GM23338 (cell line): ENCODE results near the gene IRF1. TPM values are rescaled to one million over a fixed set of nuclear protein-coding genes. Genes with fewer than 3 reads are reported as not detected.

ENCODE experiments used
- ATAC-seq: fragments of 200-7000 bp; cut with Tn5 transposase; 3 replicates; pipeline ENCODE4 v1.9.1; 2020
- DNase-seq: peaks from one replicate; pipeline ENCODE4 v3.0.0-alpha.2; 2015; ENCODE audit warnings: low spot score
- H2AFZ ChIP-seq: fragments of 200-600 bp; sonication (generic); 2 replicates; pipeline ENCODE4 v1.8.0; 2016; ENCODE audit warnings: antibody characterized with exemption, mild to moderate bottlenecking, moderate library complexity
- H3F3A ChIP-seq: fragments of 200-600 bp; sonication (generic); replicated peaks from 2 replicates; pipeline ENCODE4 v1.8.0; 2017; ENCODE audit warnings: antibody characterized with exemption, mixed run types, low read depth
- H3K27ac ChIP-seq: fragments of 200-600 bp; sonication (generic); 2 replicates; pipeline ENCODE4 v1.6.1; 2016; ENCODE audit warnings: low read depth
- H3K27me3 ChIP-seq: fragments of 200-600 bp; sonication (generic); 2 replicates; pipeline ENCODE4 v1.8.0; 2016; ENCODE audit warnings: mild to moderate bottlenecking, mixed run types, moderate library complexity; ENCODE audit not compliant: insufficient read depth
- H3K36me3 ChIP-seq: fragments of 200-600 bp; sonication (generic); 2 replicates; pipeline ENCODE4 v1.8.0; 2016; ENCODE audit warnings: mild to moderate bottlenecking; ENCODE audit not compliant: insufficient read depth
- H3K4me1 ChIP-seq: fragments of 200-600 bp; sonication (generic); 2 replicates; pipeline ENCODE4 v1.8.0; 2016; ENCODE audit warnings: mild to moderate bottlenecking, moderate library complexity; ENCODE audit not compliant: insufficient read depth
- H3K4me2 ChIP-seq: fragments of 200-600 bp; sonication (generic); 2 replicates; pipeline ENCODE4 v1.7.1; 2017; ENCODE audit warnings: mixed run types
- H3K4me3 ChIP-seq: fragments of 200-600 bp; sonication (generic); 2 replicates; pipeline ENCODE4 v1.6.1; 2016; ENCODE audit warnings: mixed run types
- H3K79me2 ChIP-seq: fragments of 200-600 bp; sonication (generic); replicated peaks from 2 replicates; pipeline ENCODE4 v1.8.0; 2017; ENCODE audit warnings: mild to moderate bottlenecking; ENCODE audit not compliant: insufficient read depth
- H3K9me2 ChIP-seq: fragments of 200-600 bp; sonication (generic); 2 replicates; pipeline ENCODE4 v1.8.0; 2017; ENCODE audit not compliant: insufficient read depth
- H4K20me1 ChIP-seq: fragments of 200-600 bp; sonication (generic); replicated peaks from 2 replicates; pipeline ENCODE4 v1.8.0; 2017; ENCODE audit warnings: mild to moderate bottlenecking; ENCODE audit not compliant: insufficient read depth
- H3K27ac Mint-ChIP-seq: 2 replicates; pipeline ENCODE4 v1.8.0; 2020; ENCODE audit warnings: inconsistent platforms, mild to moderate bottlenecking, moderate library complexity, mixed read lengths
- H3K27me3 Mint-ChIP-seq: 3 replicates; pipeline ENCODE4 v1.8.0; 2022; ENCODE audit warnings: low read depth, mild to moderate bottlenecking, moderate library complexity, mixed read lengths, inconsistent platforms; ENCODE audit not compliant: insufficient read depth, poor library complexity
- H3K36me3 Mint-ChIP-seq: 3 replicates; pipeline ENCODE4 v1.8.0; 2021; ENCODE audit warnings: low read depth, mild to moderate bottlenecking, inconsistent platforms, moderate library complexity, mixed read lengths
- H3K4me1 Mint-ChIP-seq: 3 replicates; pipeline ENCODE4 v1.8.0; 2020; ENCODE audit warnings: mild to moderate bottlenecking, inconsistent platforms, mixed read lengths
- H3K4me3 Mint-ChIP-seq: 3 replicates; pipeline ENCODE4 v1.8.0; 2021; ENCODE audit warnings: moderate library complexity, mild to moderate bottlenecking, inconsistent platforms, mixed read lengths
- H3K9me3 Mint-ChIP-seq: 3 replicates; pipeline ENCODE4 v1.8.0; 2020; ENCODE audit warnings: moderate library complexity, mild to moderate bottlenecking, inconsistent platforms, mixed read lengths
- CREB1 ChIP-seq: fragments of 250-450 bp; sonication (Bioruptor Pico); IDR thresholded peaks from 2 replicates; pipeline ENCODE4 v1.5.0; 2020; ENCODE audit warnings: low read depth, mild to moderate bottlenecking, moderate library complexity
- ETS1 ChIP-seq: IDR thresholded peaks from 2 replicates; pipeline ENCODE4 v1.6.1; 2016; ENCODE audit warnings: antibody characterized with exemption
- EZH2 ChIP-seq: fragments of 200-600 bp; sonication (generic); IDR thresholded peaks from one replicate; pipeline ENCODE4 v1.8.0; 2017; ENCODE audit warnings: antibody characterized with exemption, mild to moderate bottlenecking, low read depth; ENCODE audit not compliant: unreplicated experiment
- EZH2phosphoT487 ChIP-seq: fragments of 200-600 bp; sonication (generic); IDR thresholded peaks from one replicate; pipeline ENCODE4 v1.8.1; 2018; ENCODE audit warnings: antibody characterized with exemption; ENCODE audit not compliant: unreplicated experiment
- JUNB ChIP-seq: IDR thresholded peaks from one replicate; pipeline ENCODE4 v1.6.1; 2016; ENCODE audit warnings: antibody characterized with exemption; ENCODE audit not compliant: unreplicated experiment
- NANOG ChIP-seq: IDR thresholded peaks from 2 replicates; pipeline ENCODE4 v1.6.1; 2016; ENCODE audit warnings: antibody characterized with exemption, borderline replicate concordance
- POLR2AphosphoS5 ChIP-seq: IDR thresholded peaks from 2 replicates; pipeline ENCODE4 v1.6.1; 2016; ENCODE audit warnings: antibody characterized with exemption, low read depth
- STAT1 ChIP-seq: IDR thresholded peaks from one replicate; pipeline ENCODE4 v1.6.1; 2016; ENCODE audit warnings: antibody characterized with exemption; ENCODE audit not compliant: unreplicated experiment
- ZNF114 ChIP-seq: fragments of 250-450 bp; sonication (Bioruptor Pico); IDR thresholded peaks from 2 replicates; pipeline ENCODE4 v1.5.0; 2020; ENCODE audit warnings: mild to moderate bottlenecking, moderate library complexity
- ZNF331 ChIP-seq: fragments of 250-450 bp; sonication (Bioruptor Pico); IDR thresholded peaks from 2 replicates; pipeline ENCODE4 v1.5.0; 2020; ENCODE audit warnings: low read depth, mild to moderate bottlenecking, moderate library complexity
- ZNF462 ChIP-seq: fragments of 250-450 bp; sonication (Bioruptor Pico); IDR thresholded peaks from 2 replicates; pipeline ENCODE4 v1.5.0; 2020; ENCODE audit warnings: mild to moderate bottlenecking, moderate library complexity
- polyA plus RNA-seq: library from polyadenylated mRNA; unstranded; fragments of >200 nt; fragmentation: Nextera tagmentation; extraction: Ambion mirVana; gene quantifications from 2 replicates; pipeline ENCODE4 v1.2.1, GENCODE V29; 2016
- total RNA-seq: library from RNA; depleted of rRNA; stranded (reverse); fragments of >200 nt; shearing (Covaris generic); gene quantifications from 2 replicates; pipeline ENCODE4 v1.2.3, GENCODE V29; 2014
- TF ChIP-seq, protein P1 (sequence below), 2 experiments: fragments of 200-600 bp in 1 of 2; sonication (generic) in 1 of 2; conservative IDR thresholded peaks; 2 replicates each; pipeline versions ENCODE4 v1.5.1 to v1.6.1; 2016 to 2017; ENCODE audit warnings: antibody characterized with exemption in 2 of 2, low read depth in 2 of 2, mild to moderate bottlenecking in 2 of 2, moderate library complexity in 1 of 2
- TF ChIP-seq, protein P2 (sequence below): IDR thresholded peaks from one replicate; pipeline ENCODE4 v1.6.1; 2018; ENCODE audit warnings: antibody characterized with exemption; ENCODE audit not compliant: unreplicated experiment

Gene IRF1
- total and polyA plus RNA-seq, 2 experiments from 2014 or later = 6.9 to 8.6 TPM

DNA sequence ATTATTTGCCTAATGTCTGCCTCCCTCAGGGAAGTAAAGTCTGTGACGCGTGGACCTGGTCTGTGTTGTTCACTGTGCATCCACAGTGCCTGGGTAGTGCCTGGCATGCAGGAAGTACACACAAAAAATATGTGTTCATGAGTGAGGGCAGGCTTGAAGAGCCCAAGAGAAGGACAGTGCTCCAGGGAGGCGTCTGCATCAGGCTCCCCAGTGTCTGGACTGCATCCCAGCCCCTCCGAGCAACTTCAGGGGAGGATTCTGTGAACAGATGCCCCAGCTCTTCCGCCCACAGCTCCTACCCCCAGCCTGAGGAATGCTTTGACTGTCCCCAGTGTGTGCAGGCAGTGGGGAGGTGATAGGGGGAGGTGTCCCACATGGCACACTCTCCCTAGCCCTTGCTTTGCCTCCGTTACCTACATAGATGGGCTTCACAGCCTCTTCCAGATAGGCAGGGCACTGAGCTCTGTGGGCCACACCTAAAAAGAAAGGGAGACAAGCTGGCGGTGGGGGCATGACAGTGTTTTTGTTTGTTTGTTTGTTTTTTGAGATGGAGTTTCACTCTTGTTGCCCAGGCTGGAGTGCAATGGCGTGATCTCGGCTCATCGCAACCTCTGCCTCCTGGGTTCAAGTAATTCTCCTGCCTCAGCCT lies 25.4 kb downstream of the IRF1 start:
- peak overlapping the region; percentile 24; the same call in 1 of the 2 replicates for H3K27ac Mint-ChIP-seq

More for the DNA sequence above, 25.4 kb downstream of the IRF1 start:
- 0 out of 2 replicates have a peak, but pooled peaks cover 4% of the 10 kb centered on the region for H3F3A ChIP-seq
- no peaks in the 10 kb centered on the region for H3K79me2 ChIP-seq
- peaks cover 34% of the 10 kb centered on the region for H3K4me1 Mint-ChIP-seq
- H3K27me3 Mint-ChIP-seq = peaks cover 10% of the 10 kb centered on the region
- H3K4me1 ChIP-seq = peaks cover 16% of the 10 kb centered on the region
- ATAC-seq (peak; percentile 41), DNase-seq (no peak)
- H3K36me3 ChIP-seq = no peaks in the 10 kb centered on the region
- H3K9me2 ChIP-seq = no peaks in the 10 kb centered on the region
- peaks cover 5% of the 10 kb centered on the region; the same call in 2 of the 3 replicates for H3K36me3 Mint-ChIP-seq
- no peak overlapping the region for H3K4me3 Mint-ChIP-seq
- H3K27me3 ChIP-seq = no peaks in the 10 kb centered on the region
- no peaks in the 10 kb centered on the region for H4K20me1 ChIP-seq
- H2AFZ ChIP-seq = peak overlapping the region; percentile 94
- TF ChIP-seq ZNF462 (CRISPR knock-in tag) (no peak), STAT1 (no peak), CREB1 (CRISPR knock-in tag) (no peak), ZNF331 (no peak), EZH2phosphoT487 (no peak), ETS1 (no peak), JUNB (no peak), NANOG (no peak), POLR2AphosphoS5 (no peak), EZH2 (no peak), ZNF114 (CRISPR knock-in tag) (no peak)
- TF ChIP-seq, protein P1, sequence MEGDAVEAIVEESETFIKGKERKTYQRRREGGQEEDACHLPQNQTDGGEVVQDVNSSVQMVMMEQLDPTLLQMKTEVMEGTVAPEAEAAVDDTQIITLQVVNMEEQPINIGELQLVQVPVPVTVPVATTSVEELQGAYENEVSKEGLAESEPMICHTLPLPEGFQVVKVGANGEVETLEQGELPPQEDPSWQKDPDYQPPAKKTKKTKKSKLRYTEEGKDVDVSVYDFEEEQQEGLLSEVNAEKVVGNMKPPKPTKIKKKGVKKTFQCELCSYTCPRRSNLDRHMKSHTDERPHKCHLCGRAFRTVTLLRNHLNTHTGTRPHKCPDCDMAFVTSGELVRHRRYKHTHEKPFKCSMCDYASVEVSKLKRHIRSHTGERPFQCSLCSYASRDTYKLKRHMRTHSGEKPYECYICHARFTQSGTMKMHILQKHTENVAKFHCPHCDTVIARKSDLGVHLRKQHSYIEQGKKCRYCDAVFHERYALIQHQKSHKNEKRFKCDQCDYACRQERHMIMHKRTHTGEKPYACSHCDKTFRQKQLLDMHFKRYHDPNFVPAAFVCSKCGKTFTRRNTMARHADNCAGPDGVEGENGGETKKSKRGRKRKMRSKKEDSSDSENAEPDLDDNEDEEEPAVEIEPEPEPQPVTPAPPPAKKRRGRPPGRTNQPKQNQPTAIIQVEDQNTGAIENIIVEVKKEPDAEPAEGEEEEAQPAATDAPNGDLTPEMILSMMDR (conservative IDR thresholded peaks at IDR 0.05; ENCODE audit: low read depth in 2 of 2) = no peak
- TF ChIP-seq, protein P2, sequence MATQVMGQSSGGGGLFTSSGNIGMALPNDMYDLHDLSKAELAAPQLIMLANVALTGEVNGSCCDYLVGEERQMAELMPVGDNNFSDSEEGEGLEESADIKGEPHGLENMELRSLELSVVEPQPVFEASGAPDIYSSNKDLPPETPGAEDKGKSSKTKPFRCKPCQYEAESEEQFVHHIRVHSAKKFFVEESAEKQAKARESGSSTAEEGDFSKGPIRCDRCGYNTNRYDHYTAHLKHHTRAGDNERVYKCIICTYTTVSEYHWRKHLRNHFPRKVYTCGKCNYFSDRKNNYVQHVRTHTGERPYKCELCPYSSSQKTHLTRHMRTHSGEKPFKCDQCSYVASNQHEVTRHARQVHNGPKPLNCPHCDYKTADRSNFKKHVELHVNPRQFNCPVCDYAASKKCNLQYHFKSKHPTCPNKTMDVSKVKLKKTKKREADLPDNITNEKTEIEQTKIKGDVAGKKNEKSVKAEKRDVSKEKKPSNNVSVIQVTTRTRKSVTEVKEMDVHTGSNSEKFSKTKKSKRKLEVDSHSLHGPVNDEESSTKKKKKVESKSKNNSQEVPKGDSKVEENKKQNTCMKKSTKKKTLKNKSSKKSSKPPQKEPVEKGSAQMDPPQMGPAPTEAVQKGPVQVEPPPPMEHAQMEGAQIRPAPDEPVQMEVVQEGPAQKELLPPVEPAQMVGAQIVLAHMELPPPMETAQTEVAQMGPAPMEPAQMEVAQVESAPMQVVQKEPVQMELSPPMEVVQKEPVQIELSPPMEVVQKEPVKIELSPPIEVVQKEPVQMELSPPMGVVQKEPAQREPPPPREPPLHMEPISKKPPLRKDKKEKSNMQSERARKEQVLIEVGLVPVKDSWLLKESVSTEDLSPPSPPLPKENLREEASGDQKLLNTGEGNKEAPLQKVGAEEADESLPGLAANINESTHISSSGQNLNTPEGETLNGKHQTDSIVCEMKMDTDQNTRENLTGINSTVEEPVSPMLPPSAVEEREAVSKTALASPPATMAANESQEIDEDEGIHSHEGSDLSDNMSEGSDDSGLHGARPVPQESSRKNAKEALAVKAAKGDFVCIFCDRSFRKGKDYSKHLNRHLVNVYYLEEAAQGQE = no peak
- H3K4me2 ChIP-seq = peak overlapping the region; percentile 65; the same call in 1 of the 2 replicates
- H3K4me3 ChIP-seq = no peak overlapping the region
- no peak overlapping the region for H3K27ac ChIP-seq
- H3K9me3 Mint-ChIP-seq = peaks cover 8% of the 10 kb centered on the region; the same call in 2 of the 3 replicates
